GM18873 (cell line): ENCODE results near the gene MICAL2.
A peak's percentile ranks its signal among the peaks of the same experiment; 100 is the strongest.

ENCODE experiments used
- ATAC-seq: cut with Tn5 transposase; IDR thresholded peaks from one replicate; pipeline ENCODE4 v1.9.1; 2021; ENCODE audit warnings: mild to moderate bottlenecking, moderate library complexity, moderate number of reproducible peaks; ENCODE audit not compliant: unreplicated experiment, low FRiP score

MICAL2 gene

DNA sequence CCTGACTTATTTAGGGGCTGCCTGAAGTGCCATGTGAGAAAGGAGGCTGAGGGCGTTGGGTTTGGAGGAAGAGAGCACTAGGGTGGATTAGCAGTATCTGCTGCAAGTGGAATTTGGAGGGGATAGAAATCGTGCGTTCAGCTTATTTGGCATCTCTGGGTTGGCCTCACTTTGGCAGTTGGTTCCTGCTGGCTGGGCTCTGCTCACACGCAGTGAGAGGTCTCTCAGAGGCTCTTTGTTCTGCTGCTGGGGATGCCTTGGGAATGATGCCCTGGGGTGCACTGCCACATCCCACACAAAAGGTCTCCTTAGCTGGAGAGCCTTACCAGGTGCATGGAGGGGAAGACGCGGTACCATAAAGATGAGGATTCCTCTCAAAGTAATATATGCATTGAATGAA lies 17.7 kb upstream of the MICAL2 start:
- ATAC-seq = no peak

DNA sequence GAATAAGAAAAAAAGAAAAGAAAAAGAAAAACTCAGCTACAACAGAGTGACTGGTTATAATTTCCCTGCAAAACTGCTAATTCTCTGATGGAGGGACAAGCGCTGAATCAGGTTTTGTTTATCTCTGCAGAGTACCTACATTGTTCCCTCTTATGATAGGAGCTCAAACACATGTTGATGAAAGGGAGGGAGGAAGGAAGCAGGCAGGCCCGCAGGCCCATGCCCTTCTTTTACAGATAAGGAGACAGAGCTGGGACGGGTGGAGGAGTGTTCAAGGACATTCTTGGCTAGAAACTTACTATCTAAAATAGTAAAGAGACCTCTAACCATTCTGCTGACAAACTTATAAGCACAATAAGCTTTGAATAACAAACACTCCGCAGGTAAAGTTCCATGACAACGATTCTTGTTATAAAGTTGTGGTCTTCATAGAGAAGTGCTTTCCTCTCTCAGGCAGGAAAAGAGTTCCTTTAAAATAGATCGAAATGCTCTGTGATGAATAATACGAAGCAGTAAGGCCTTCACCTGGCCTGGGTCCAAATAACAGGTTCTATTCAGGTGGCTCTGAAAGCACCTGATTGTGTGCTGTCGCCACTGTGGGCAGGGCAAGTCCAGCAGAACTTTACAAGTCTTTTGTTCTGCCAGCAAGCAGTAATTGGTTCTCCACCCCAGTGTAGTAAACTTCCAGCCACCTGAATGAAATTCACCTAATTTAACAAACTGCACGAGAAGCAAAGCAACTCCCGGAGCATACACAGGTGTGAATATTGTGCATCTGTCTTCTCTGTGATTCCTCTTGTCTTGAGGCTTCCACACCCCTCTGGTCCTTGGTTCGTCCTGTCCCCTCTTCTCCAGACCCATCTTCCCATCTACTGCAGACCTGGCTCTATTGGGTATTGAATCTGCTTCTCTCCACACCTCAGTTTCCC lies 15.3 kb upstream of the MICAL2 start:
- no peak for ATAC-seq

DNA sequence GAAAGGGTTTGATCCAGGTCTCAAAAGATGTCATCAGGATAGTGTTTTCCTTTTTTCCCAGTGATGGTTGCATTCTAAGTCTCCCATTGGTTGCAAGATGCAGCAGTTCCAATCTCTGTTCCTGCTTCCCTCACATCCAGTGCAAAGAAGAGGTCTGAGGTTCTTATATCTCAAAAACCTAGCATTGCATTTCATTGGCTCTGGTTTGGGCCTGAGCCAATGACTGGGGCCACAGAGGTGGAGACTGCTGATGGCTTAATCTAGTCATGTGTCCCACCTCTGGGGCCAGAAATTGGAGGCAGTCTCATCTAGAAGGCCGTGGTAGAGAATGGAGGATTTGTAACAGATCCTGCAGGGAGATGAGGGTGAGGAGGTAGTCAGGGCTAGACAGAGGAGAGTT lies 13.2 kb upstream of the MICAL2 start:
- ATAC-seq = no peak

DNA sequence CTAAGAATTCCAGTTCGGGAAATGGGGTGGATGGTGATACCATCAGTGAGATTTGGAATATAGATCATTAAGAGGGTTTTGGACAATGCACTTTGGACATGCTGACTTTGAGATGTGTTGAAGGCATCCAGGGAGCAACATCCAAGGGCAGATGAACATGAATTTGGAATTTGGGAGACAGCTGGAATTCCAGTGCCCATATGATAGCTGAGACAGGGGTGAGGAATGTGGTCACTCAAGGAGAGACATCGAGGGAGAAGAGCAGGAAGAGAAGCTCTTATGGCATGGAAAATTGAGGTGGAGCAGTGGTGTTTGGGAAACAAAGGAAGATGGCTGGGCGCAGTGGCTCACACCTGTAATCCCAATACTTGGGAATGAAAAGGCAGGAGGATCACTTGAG lies 11.8 kb upstream of the MICAL2 start:
- no peak for ATAC-seq

DNA sequence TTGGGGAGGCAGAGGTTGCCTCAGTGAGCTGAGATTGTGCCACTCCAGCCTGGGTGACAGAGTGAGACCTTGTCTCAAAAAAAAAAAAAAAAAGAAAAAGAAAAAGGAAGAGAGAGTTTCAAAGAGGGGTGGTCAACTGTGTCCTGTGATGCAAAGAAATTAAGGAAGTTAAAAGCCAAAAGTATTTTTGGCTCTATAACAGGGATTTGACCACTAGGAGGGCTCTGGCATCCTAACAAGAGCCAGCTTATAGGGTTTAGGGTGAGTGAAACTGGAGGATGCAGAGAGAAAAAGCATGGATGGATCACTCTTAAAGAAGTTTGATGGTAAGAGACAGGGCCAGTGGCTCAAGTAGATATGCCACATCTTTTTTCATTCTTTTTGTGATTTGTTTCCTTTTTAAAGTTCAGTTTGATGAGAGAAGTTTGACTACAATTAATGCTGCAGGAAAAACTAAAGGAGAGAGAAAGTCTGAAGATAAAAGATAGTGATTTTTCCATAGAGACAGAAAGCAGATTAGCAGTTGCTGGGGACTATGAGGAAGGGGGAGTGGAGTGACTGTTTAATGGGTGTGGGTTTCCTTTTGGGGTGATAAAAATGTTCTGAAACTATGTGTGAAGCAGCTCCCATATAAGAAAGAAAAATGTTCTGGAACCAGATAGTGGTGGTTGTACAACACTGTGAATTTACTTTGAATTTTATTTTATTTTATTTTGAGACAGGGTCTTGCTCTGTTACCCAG lies 11.1 kb upstream of the MICAL2 start:
- ATAC-seq = no peak

DNA sequence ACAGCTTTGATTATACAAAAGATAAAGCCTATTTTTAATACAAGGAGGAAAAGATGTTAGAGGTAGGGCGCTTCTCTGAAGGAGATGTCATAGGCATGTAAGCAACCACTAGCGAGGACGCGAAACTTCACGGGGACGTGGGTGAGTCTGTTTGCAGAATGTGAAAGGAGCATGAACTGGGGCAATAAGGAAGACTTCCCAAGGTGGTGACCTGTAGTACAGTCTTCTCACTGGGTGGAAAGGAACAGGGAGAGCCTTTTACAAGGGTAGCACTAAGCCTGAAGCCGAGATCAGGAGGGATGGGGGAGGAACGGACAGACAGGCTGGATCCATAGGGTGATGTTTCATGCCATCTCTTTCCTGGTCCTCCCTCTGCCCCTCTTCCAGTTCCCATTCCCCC lies 10.0 kb upstream of the MICAL2 start:
- ATAC-seq = no peak

DNA sequence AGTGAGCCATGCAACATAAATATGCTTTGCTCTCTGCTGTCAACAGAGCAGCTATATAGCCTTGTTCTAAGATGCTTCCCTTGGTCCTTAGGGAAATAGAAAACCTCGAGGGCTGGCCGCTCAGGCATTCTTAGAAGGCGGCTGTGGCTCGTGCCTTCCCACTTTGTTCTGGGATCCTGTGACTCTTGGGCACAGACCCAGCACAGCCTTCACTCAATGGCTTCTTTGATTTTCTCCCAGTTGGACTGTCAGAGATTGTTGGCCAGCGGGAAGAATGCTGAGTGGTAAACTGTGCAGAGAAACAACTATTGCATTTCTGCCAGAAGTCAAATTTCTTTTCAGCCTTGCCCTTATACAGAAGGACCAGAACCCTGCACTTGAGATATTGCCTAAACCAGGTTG lies 9.5 kb upstream of the MICAL2 start:
- ATAC-seq = no peak

DNA sequence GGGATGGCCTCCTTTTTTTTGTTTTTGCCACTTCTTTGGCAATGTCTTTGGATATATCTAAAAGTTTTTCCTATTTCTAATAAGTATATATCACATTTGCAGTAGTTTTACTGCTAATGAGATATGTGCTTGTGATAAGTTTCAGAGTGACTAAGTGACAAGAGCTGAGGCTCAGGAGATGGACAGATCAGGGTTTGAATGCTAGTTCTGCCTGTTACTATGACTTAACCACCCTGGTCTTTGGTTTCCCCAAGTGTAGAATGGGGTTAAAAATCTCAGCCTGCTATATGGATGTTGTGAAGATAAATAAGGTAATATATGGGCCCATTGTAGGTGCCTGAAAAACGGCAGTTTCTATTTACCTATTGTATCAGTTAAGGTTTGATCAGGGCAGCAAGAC lies 9.1 kb upstream of the MICAL2 start:
- no peak for ATAC-seq

DNA sequence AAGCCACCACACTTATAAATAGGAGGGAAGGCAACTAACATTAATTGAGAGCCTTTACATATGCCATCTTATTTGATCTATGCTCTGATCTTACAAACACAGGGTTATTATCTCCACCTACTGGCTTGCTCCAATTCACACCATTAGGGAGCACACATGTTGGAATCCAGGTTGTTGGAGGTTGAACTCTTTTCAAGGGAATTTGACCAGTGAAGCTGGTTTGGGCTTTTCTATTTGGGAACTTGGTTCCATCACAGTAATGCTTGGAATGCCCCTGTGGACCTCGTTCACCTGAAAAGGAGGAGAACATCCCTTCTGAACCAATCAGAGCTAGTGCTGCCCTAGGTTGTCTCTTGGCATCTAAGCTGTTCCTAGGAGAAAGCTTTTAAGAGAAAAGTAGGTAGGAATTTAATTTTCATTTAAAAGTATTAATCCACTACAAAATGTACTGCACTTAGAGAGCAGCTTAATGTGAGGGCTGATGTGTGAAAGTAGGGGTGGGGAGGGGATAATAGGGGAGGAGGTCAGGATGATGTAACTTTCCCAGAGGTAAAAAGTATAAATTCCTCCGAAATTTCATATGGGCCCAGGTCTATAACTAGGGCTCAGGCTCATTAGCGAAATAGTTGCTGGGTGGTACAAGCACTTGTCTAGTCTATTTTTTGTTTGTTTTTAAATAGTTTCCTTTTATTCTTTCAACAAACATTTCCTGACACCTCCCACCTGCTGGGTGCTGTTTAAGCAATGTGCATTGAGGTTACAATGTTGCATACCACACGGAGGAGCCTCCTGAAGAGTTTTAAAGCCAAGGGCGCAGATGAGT lies 7.6 kb upstream of the MICAL2 start:
- no peak for ATAC-seq

DNA sequence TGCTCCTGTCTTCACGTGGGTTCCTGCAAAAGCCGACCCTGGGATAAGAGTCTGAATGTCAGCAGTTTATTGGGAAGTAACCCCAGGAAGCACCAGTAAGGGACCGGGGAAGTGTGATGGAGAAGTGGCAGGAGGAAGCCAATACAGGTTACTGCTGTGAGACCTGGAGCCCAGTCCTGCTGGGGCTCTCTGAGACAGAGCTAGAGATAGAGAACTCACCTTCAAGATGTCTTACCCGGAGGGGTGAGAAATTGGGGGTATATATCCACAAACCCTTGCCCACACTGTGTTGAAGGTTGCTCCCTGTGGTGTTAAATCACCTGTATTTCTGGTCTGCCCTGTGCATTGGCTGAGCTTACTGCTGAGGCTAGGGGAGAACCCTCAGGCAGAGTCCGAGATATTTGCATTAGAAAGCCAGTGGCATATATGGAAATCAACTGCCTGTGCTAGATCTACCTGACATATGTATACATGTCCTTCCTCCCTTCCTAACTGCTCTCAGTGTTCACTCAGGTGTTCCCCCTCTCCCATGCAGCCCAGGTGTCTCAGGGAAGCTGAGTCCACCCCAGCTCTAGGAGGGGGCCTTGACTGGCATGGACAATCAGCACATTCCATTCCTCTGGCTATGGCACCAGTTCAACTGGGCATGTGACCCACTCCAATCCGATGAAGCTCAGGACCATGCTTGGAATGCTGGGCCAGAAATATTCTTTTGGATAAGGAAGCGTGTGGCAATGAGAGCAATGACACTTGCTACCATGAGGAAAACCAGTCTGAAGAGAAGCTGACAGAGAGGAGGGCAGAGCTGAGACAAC lies 6.8 kb upstream of the MICAL2 start:
- no peak for ATAC-seq

DNA sequence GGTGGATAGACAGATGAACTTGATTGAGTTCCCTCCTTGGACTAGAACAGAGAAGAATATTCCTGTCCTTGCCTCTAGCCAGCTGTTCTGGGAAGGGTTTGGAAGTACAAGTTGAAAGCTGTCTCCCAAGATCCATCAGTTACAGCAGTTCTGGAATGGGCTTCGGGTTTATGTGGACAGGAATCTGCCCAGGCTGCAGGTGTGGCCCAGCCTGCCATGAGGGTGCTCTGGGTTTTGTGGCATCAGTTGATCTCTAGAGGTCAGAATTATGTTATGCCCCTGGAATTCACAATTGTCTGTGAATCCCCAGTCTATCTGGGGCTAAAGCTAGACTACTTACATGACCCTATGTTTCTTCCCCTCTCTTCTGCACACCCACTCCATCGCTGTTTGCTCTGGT lies 4.9 kb upstream of the MICAL2 start:
- no peak for ATAC-seq

DNA sequence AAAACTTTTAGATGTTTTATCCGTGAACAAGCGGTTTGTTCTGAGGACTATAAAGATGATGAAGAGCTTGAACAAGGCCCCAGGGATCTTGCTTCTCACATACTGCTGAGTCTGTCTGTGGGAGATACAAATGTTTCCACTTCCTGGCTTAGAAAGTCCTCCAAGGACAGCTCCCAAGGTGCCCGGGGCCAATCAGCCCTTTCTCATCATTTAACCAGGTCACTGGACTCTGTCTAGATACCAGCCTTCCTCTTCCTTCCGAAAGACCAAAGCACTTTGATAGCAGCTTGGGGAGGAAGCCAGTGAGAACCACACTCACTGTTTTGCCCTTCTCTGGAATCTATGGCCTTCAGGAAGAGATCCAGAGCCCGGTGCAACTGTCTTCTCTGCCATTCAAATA lies 4.3 kb upstream of the MICAL2 start:
- no peak for ATAC-seq

DNA sequence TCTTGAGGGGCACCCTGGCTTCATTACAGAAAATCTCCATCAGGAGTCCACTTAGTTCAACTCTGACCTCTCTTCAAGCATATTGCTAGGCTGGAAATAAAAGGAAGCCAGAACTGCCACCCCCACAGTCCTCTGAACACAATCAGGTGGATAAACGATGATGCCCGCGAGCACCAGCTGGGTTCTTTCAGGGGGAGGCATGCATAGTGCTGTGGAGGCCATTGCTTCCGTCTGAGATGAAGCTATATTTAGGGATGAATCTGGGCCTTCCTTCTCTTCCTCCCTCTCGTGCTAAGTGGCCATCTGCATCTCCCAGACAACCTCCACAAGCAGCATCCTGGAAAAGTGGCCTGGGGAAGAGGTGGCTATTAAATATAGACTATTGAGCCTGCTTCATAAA lies 3.9 kb upstream of the MICAL2 start:
- ATAC-seq = no peak

DNA sequence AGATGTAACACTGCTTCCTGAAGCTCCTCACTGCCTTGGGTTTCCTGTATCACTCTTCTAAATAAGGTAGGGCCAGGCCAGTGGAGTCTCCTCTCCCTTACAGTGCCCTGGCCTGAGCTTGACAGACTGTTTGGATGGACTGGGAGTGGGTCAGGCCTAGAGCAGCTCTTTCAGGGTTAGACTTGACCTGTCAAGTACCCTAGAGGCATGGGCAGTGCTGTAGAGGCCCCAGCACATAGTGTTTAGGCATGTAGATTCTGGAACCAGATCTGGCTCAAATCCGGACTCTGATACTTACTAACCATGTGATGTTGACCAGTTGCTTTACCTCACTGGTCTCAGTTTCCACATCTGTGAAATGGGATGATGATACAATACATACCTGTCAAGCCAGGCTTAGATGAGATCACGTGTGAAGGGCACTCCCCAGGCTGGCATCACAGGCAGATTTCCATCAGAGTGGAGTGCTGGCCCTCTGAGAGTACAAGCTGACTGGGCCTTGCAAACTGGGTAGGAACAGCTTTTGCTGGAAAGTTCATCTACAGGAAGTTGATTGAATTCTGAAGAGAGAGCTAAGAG lies 1.4 kb upstream of the MICAL2 start:
- no peak for ATAC-seq

DNA sequence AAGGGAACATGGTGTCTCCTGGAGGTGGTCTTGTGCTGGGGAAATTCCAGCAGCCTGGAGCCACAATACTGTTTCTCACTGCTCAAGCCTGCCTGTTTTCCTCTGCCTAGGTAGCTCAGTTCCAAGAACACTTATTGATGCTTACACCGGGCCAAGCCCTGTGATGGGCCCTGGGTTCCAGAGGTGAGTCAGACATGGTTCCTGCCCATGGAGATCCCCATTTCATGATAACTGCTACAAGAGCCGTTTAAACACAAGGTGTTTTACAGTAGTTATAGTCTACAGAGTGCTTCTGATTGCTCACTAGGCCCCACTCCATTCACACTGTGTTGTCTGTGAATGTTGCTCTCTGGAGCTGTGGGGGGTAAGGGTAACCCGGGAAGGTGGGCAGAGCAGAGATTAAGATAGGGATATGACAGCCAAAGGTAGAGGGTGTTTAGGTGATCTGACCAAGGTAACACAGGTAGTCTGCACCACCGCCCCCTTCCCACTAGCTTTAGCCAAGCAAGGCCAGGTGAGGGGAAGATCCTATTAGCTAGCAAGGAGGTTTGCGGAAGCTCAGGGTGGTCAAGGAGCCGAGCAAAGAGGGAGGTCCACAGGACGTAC lies 696 bp upstream of the MICAL2 start:
- ATAC-seq = no peak

DNA sequence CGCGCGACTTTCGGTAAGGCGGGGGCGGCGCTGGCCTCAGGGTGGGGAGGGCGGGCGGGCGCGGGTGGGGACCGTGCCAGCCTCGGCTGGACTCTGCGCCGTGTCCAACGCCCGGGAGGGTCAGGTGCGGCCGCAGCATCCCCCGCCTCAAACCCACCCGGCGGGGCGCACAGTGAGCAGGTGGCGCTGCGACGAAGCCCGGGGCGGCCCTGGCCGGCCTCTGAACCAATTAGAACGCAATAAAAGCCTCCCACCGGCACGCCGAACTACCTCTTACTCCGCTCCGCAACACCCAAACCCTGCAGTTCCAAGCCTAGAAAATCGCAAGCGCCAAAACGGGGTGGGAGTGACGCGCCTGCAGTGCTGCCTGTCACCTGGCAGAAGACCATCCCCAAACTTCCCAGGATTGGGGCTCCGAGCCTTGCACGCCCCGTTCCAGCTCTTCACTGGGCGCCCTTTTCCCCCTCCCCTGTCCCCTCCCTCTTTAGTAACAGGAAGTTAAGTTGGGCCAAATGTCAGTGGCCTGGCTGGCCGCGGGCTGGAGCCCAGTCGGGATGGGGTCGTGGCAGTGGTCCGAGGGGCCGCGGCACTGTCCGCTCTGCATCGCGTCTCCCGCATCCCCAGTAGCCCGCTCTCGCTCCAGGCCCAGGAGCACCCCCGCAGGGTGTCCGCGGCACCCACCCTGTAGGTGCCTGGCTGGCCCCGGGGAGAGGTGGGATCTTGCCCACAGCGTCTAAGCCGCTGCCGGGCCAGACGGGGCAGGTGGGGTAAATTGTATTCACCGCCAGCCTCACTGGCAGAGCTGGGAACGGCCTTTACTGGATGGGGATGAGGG lies 541 bp downstream of the MICAL2 start:
- peak; percentile 25 for ATAC-seq

DNA sequence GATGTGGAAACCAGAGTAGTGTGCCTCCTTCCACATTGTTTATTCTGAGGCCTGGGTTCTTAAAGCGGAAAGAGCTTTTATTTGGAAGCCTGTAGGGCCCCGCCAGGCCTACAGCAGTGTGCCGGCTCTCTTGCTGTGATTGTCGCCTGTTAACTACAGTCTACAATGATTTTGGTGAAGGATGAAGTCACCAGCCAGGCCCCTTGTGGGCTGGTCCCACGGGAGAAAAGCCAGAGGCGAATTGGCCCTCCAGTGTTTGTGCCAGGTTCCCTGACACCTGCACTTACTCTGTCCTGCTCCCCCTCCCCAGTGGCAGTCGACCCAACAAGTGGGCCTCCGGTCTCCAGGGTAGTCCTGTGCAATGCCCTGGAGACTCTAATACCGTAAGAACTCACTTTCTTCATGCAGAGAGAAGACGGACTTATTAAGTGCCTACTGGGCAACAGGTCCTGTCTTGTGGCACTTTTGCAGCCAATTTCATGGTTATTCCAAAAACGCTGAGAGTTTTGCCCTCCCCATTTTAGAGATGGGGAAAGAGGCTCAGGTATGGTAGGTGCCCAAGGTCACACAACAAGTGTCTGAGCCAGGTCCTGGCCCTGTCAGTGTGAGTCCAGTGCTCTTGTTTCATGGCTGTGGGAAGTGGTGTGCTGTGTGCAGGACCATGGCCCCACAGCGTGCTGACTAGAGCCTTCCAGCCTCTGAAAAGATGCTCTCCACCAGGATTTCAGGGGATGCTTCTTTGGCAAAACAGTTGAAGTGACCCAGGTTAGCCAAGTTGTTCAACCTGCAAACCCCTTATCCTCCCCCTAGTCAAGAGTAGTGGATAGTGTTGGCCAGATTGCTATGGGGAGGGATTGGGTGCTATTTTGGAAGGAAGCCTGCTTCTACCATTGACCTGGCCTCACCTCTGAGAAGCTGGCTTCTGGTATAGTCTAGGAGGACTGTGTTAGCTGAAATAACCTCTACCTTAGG lies 1.4 kb downstream of the MICAL2 start:
- ATAC-seq = no peak
